Measurements from ENCODE around the gene IGSF3. TPM values are rescaled to one million over a fixed set of nuclear protein-coding genes. Genes with fewer than 3 reads are reported as not detected.

IGSF3 gene
- total and polyA plus RNA-seq, 2 donors (not counting 1 experiment from before 2014, with no cell fraction given) = under 0.01 to 0.02 TPM

GRCh38 chr1:116558571-116558970 is 109.0 kb downstream of the IGSF3 start:
- Histone ChIP-seq H3K36me3 (ENCODE audit: control insufficient read depth, insufficient read depth, low read length) (no peaks in the 10 kb centered on the region), H3K79me2 (ENCODE audit: control insufficient read depth, insufficient read depth, low read length) (no peaks in the 10 kb centered on the region), H3K4me3 (replicated peaks in 1 of 4; ENCODE audit: control extremely low read depth in 1 of 4, insufficient read depth in 1 of 4, low read depth in 3 of 4, low read length in 4 of 4) (no peak overlapping the region), H2AFZ (ENCODE audit: low read length) (no peak overlapping the region), H3K9ac (ENCODE audit: insufficient read depth, low read length) (no peak overlapping the region), H3K27ac (ENCODE audit: insufficient read depth, low read length) (no peak overlapping the region), H3K4me2 (ENCODE audit: extremely low read depth, insufficient read depth, low read length) (no peak overlapping the region), H3K9me3 (ENCODE audit: control insufficient read depth, insufficient read depth, low read depth, low read length) (no peaks in the 10 kb centered on the region), H3K4me1 (ENCODE audit: control insufficient read depth, extremely low read depth, insufficient read depth, low read length) (no peaks in the 10 kb centered on the region), H3K27me3 (ENCODE audit: control insufficient read depth, insufficient read depth, low read length) (no peaks in the 10 kb centered on the region), H4K20me1 (ENCODE audit: control insufficient read depth, extremely low read depth, insufficient read depth, low read length) (no peaks in the 10 kb centered on the region)
- DNase-seq (ENCODE audit: low read depth in 2 of 2) = no peak
- TF ChIP-seq CTCF (conservative IDR thresholded peaks at IDR 0.05 in 1 of 2, IDR thresholded peaks at IDR 0.05 in 1 of 2; ENCODE audit: low read depth in 1 of 2, low read length in 2 of 2) (no peak), EZH2 (IDR thresholded peaks at IDR 0.05; ENCODE audit: low read length, missing control alignments) (no peak)

- TF ChIP-seq EZH2 (IDR thresholded peaks at IDR 0.05; ENCODE audit: low read length, missing control alignments) = no peak
- no peak for TF ChIP-seq CTCF (conservative IDR thresholded peaks at IDR 0.05 in 1 of 2, IDR thresholded peaks at IDR 0.05 in 1 of 2; ENCODE audit: low read depth in 1 of 2, low read length in 2 of 2)
- Histone ChIP-seq H3K27me3 (ENCODE audit: control insufficient read depth, insufficient read depth, low read length) (no peaks in the 10 kb centered on the region), H3K4me1 (ENCODE audit: control insufficient read depth, extremely low read depth, insufficient read depth, low read length) (no peaks in the 10 kb centered on the region), H3K27ac (ENCODE audit: insufficient read depth, low read length) (no peak overlapping the region), H2AFZ (ENCODE audit: low read length) (no peak overlapping the region), H3K4me3 (replicated peaks in 1 of 4; ENCODE audit: control extremely low read depth in 1 of 4, insufficient read depth in 1 of 4, low read depth in 3 of 4, low read length in 4 of 4) (no peak overlapping the region), H3K4me2 (ENCODE audit: extremely low read depth, insufficient read depth, low read length) (no peak overlapping the region), H3K36me3 (ENCODE audit: control insufficient read depth, insufficient read depth, low read length) (no peaks in the 10 kb centered on the region), H3K9me3 (ENCODE audit: control insufficient read depth, insufficient read depth, low read depth, low read length) (no peaks in the 10 kb centered on the region), H4K20me1 (ENCODE audit: control insufficient read depth, extremely low read depth, insufficient read depth, low read length) (no peaks in the 10 kb centered on the region), H3K79me2 (ENCODE audit: control insufficient read depth, insufficient read depth, low read length) (no peaks in the 10 kb centered on the region), H3K9ac (ENCODE audit: insufficient read depth, low read length) (no peak overlapping the region)
- DNase-seq (ENCODE audit: low read depth in 2 of 2) = no peak
Observed at GRCh38 chr1:116558140-116558549, 109.4 kb downstream of the IGSF3 start.

- no peaks in the 10 kb centered on the region for H3K27me3 ChIP-seq (ENCODE audit: control insufficient read depth, insufficient read depth, low read length)
- no peak overlapping the region for H3K4me2 ChIP-seq (ENCODE audit: extremely low read depth, insufficient read depth, low read length)
- H2AFZ ChIP-seq (ENCODE audit: low read length) = no peak overlapping the region
- no peak overlapping the region for H3K9ac ChIP-seq (ENCODE audit: insufficient read depth, low read length)
- no peaks in the 10 kb centered on the region for H3K36me3 ChIP-seq (ENCODE audit: control insufficient read depth, insufficient read depth, low read length)
- TF ChIP-seq CTCF (conservative IDR thresholded peaks at IDR 0.05 in 1 of 2, IDR thresholded peaks at IDR 0.05 in 1 of 2; ENCODE audit: low read depth in 1 of 2, low read length in 2 of 2) = no peak
- no peak for TF ChIP-seq EZH2 (IDR thresholded peaks at IDR 0.05; ENCODE audit: low read length, missing control alignments)
- no peak overlapping the region for H3K27ac ChIP-seq (ENCODE audit: insufficient read depth, low read length)
- H4K20me1 ChIP-seq (ENCODE audit: control insufficient read depth, extremely low read depth, insufficient read depth, low read length) = no peaks in the 10 kb centered on the region
- no peak for DNase-seq (ENCODE audit: low read depth in 2 of 2)
- H3K4me1 ChIP-seq (ENCODE audit: control insufficient read depth, extremely low read depth, insufficient read depth, low read length) = no peaks in the 10 kb centered on the region
- no peak overlapping the region for H3K4me3 ChIP-seq (replicated peaks in 1 of 4; ENCODE audit: control extremely low read depth in 1 of 4, insufficient read depth in 1 of 4, low read depth in 3 of 4, low read length in 4 of 4)
- H3K79me2 ChIP-seq (ENCODE audit: control insufficient read depth, insufficient read depth, low read length) = no peaks in the 10 kb centered on the region
- H3K9me3 ChIP-seq (ENCODE audit: control insufficient read depth, insufficient read depth, low read depth, low read length) = no peaks in the 10 kb centered on the region
Observed at GRCh38 chr1:116557323-116557878, 110.1 kb downstream of the IGSF3 start.
